Fibroblast of villous mesenchyme (primary cell): ENCODE measurements around the gene KBTBD4. TPM values are rescaled to one million over a fixed set of nuclear protein-coding genes. Genes with fewer than 3 reads are reported as not detected.

ENCODE experiments used
- DNase-seq: peaks from one replicate; pipeline ENCODE4 v3.0.0-alpha.2; 2010; ENCODE audit warnings: low read depth
- H3K4me3 ChIP-seq: 2 replicates; pipeline ENCODE4 v1.5.1; 2011; ENCODE audit warnings: low read depth, mild to moderate bottlenecking, low read length
- total RNA-seq: library from RNA; depleted of rRNA; stranded (reverse); fragments of >200 nt; gene quantifications from 2 replicates; pipeline ENCODE4 v1.2.3, GENCODE V29; 2012
- TF ChIP-seq, protein P1 (sequence below): IDR thresholded peaks from 2 replicates; pipeline ENCODE4 v1.5.1; 2012; ENCODE audit warnings: low read depth, mild to moderate bottlenecking, low read length; ENCODE audit not compliant: insufficient read depth

The KBTBD4 gene
- total RNA-seq, 1 donor = 24.2 TPM

GRCh38 chr11:47571895-47572294, 6.9 kb downstream of the KBTBD4 start:
- DNase-seq = peak; percentile 75
- TF ChIP-seq, protein P1, sequence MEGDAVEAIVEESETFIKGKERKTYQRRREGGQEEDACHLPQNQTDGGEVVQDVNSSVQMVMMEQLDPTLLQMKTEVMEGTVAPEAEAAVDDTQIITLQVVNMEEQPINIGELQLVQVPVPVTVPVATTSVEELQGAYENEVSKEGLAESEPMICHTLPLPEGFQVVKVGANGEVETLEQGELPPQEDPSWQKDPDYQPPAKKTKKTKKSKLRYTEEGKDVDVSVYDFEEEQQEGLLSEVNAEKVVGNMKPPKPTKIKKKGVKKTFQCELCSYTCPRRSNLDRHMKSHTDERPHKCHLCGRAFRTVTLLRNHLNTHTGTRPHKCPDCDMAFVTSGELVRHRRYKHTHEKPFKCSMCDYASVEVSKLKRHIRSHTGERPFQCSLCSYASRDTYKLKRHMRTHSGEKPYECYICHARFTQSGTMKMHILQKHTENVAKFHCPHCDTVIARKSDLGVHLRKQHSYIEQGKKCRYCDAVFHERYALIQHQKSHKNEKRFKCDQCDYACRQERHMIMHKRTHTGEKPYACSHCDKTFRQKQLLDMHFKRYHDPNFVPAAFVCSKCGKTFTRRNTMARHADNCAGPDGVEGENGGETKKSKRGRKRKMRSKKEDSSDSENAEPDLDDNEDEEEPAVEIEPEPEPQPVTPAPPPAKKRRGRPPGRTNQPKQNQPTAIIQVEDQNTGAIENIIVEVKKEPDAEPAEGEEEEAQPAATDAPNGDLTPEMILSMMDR = no peak
- H3K4me3 ChIP-seq = no peak overlapping the region

DNA sequence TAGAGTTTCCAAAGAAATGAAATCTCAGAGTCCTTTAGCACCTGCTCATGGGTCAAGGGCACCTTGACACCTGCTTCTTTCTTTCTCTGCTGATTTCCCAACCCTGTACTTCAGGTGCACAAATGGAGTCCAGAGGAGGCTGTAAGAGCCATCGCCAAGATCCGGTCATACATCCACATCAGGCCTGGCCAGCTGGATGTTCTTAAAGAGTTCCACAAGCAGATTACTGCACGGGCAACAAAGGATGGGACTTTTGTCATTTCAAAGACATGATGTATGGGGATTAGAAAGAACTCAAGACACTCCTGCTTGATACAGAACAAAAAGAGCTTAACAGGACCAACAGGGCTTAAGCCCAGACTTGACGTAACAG, 7.4 kb downstream of the KBTBD4 start:
- TF ChIP-seq, protein P1 = no peak

DNA sequence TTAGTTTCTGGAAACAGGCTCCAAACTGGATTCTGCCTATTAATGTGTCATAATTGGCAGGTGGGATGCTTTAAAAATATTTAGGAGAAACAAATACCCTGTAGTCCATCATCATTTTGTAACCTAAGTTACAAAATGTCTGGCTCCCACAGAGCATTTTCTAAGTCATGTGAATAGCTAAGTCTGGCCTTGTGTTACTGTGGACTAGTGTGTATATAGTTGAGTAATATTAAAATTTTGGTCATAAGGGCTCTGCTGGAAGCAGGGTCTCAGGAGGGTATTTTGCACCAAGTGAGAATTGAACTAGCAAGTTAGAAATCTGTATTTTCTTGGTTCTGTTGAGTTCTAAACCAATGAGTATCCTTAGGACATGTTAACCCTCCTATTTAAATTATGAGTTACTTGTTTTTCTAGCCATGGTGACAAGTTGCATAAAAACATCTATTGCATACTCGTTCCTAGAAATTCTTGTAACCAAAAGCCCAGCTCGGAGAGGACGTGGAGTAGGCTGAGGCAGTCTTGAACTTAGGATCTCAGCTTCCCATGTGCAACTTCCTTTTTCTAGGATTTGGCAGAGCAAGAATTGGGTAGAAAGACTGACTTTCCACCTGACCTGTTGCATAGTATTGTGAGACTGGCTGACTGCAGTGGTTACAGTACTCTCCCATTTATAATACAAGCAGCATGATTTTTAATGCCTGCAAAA, 8.0 kb downstream of the KBTBD4 start:
- no peak for DNase-seq
- TF ChIP-seq, protein P1 = no peak
- H3K4me3 ChIP-seq = no peak overlapping the region

More for the DNA sequence above, 7.4 kb downstream of the KBTBD4 start:
- DNase-seq = no peak
- no peak overlapping the region for H3K4me3 ChIP-seq

GRCh38 chr11:47569646-47570045, 9.1 kb downstream of the KBTBD4 start:
- TF ChIP-seq, protein P1 = no peak
- H3K4me3 ChIP-seq = no peak overlapping the region
- DNase-seq = no peak

DNA sequence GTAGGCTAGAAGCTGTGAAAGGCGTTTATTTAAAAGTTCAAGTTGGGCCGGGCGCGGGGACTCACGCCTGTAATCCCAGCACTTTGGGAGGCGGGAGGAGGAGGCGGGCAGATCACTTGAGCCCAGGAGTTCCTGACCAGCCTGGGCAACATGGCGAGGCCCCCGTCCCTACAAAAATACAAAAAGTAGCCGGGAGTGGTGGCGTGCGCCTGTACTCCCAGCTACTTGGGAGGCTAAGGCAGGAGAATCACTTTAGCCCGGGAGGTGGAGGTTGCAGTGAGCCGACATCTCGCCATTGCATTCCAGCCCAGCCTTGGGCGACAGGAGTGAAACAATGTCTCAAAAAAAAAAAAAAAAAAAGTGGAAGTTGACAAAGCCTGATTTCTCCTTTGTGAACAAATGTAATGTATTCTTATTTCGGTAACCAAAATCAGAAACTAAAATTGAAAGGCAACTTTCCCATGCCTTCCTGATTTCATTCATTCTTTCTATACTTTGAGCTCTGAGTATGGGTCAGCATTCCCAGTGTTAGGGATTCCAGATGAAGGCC, 12.5 kb downstream of the KBTBD4 start:
- TF ChIP-seq, protein P1 = no peak
- no peak for DNase-seq
- H3K4me3 ChIP-seq = peak overlapping the region; percentile 87

GRCh38 chr11:47565340-47566148, 13.2 kb downstream of the KBTBD4 start, which contains the start of gene PTPMT1:
TSS of gene PTPMT1 (plus strand) at chr11:47565599. CDS start at chr11:47565623, 24 bp downstream.
- peak; percentile 72 for DNase-seq
- peak within 1 kb of the TSS; percentile 87 for H3K4me3 ChIP-seq
- TF ChIP-seq, protein P1 = no peak
